H1 (cell line): ENCODE measurements around the gene HIVEP3. TPM values are rescaled to one million over a fixed set of nuclear protein-coding genes. Genes with fewer than 3 reads are reported as not detected.

Experiments used
- CBX5 ChIP-seq: fragments of 300-800, 300-1000 bp; sonication (generic); IDR thresholded peaks from 2 replicates; pipeline ENCODE4 v1.7.1; 2016; ENCODE audit warnings: antibody characterized with exemption, low read length, low read depth
- POLR2AphosphoS5 ChIP-seq: IDR thresholded peaks from 2 replicates; pipeline ENCODE4 v1.6.1; 2011; ENCODE audit warnings: low read depth, low read length
- SP2 ChIP-seq: IDR thresholded peaks from 2 replicates; pipeline ENCODE4 v1.6.1; 2012; ENCODE audit warnings: mild to moderate bottlenecking, low read length, inconsistent platforms
- SUZ12 ChIP-seq: fragments of 200-600 bp; sonication (generic); IDR thresholded peaks from 2 replicates; pipeline ENCODE4 v1.6.1; 2012; ENCODE audit warnings: mild to moderate bottlenecking, inconsistent platforms, low read length, moderate library complexity, mixed read lengths
- ZNF274 ChIP-seq: IDR thresholded peaks from 2 replicates; pipeline ENCODE4 v1.7.0; 2012; ENCODE audit warnings: low read length, borderline replicate concordance; ENCODE audit errors: extremely low read depth
- polyA plus RNA-seq, 7 experiments: library from polyadenylated mRNA; depleted of rRNA in 3 of 7; stranded (reverse) in 5 of 7; unstranded in 2 of 7; fragments of >200 nt in 5 of 7; fragments of 200-250 nt in 2 of 7; gene quantifications; 1 replicate in 5 of 7; 2 replicates in 1 of 7; 4 replicates in 1 of 7; pipeline versions ENCODE4 v1.2.1 to v1.2.3, GENCODE V29; 2011 to 2013; ENCODE audit warnings: missing spikeins in 2 of 7, mixed read lengths in 2 of 7
- total RNA-seq: library from RNA; stranded (reverse); fragmentation: NEBNext Ultra II Directional; extraction: Animal tissue kit (Norgen Biotek cat#: 25700); gene quantifications from 2 replicates; pipeline ENCODE4 v1.2.1, GENCODE V29; 2021
- TF ChIP-seq, protein P1 (sequence below): fragments of 300-600 bp; sonication (generic); IDR thresholded peaks from 2 replicates; pipeline ENCODE4 v1.7.1; 2012; ENCODE audit warnings: low read length, moderate library complexity, mild to moderate bottlenecking, inconsistent platforms; ENCODE audit not compliant: insufficient replicate concordance

The HIVEP3 gene
- total and polyA plus RNA-seq, 2 of the 8 experiments (the other 6 are each of a cell fraction or from before 2014, with no cell fraction given): 0.24 to 0.69 TPM

- TF ChIP-seq, protein P1, sequence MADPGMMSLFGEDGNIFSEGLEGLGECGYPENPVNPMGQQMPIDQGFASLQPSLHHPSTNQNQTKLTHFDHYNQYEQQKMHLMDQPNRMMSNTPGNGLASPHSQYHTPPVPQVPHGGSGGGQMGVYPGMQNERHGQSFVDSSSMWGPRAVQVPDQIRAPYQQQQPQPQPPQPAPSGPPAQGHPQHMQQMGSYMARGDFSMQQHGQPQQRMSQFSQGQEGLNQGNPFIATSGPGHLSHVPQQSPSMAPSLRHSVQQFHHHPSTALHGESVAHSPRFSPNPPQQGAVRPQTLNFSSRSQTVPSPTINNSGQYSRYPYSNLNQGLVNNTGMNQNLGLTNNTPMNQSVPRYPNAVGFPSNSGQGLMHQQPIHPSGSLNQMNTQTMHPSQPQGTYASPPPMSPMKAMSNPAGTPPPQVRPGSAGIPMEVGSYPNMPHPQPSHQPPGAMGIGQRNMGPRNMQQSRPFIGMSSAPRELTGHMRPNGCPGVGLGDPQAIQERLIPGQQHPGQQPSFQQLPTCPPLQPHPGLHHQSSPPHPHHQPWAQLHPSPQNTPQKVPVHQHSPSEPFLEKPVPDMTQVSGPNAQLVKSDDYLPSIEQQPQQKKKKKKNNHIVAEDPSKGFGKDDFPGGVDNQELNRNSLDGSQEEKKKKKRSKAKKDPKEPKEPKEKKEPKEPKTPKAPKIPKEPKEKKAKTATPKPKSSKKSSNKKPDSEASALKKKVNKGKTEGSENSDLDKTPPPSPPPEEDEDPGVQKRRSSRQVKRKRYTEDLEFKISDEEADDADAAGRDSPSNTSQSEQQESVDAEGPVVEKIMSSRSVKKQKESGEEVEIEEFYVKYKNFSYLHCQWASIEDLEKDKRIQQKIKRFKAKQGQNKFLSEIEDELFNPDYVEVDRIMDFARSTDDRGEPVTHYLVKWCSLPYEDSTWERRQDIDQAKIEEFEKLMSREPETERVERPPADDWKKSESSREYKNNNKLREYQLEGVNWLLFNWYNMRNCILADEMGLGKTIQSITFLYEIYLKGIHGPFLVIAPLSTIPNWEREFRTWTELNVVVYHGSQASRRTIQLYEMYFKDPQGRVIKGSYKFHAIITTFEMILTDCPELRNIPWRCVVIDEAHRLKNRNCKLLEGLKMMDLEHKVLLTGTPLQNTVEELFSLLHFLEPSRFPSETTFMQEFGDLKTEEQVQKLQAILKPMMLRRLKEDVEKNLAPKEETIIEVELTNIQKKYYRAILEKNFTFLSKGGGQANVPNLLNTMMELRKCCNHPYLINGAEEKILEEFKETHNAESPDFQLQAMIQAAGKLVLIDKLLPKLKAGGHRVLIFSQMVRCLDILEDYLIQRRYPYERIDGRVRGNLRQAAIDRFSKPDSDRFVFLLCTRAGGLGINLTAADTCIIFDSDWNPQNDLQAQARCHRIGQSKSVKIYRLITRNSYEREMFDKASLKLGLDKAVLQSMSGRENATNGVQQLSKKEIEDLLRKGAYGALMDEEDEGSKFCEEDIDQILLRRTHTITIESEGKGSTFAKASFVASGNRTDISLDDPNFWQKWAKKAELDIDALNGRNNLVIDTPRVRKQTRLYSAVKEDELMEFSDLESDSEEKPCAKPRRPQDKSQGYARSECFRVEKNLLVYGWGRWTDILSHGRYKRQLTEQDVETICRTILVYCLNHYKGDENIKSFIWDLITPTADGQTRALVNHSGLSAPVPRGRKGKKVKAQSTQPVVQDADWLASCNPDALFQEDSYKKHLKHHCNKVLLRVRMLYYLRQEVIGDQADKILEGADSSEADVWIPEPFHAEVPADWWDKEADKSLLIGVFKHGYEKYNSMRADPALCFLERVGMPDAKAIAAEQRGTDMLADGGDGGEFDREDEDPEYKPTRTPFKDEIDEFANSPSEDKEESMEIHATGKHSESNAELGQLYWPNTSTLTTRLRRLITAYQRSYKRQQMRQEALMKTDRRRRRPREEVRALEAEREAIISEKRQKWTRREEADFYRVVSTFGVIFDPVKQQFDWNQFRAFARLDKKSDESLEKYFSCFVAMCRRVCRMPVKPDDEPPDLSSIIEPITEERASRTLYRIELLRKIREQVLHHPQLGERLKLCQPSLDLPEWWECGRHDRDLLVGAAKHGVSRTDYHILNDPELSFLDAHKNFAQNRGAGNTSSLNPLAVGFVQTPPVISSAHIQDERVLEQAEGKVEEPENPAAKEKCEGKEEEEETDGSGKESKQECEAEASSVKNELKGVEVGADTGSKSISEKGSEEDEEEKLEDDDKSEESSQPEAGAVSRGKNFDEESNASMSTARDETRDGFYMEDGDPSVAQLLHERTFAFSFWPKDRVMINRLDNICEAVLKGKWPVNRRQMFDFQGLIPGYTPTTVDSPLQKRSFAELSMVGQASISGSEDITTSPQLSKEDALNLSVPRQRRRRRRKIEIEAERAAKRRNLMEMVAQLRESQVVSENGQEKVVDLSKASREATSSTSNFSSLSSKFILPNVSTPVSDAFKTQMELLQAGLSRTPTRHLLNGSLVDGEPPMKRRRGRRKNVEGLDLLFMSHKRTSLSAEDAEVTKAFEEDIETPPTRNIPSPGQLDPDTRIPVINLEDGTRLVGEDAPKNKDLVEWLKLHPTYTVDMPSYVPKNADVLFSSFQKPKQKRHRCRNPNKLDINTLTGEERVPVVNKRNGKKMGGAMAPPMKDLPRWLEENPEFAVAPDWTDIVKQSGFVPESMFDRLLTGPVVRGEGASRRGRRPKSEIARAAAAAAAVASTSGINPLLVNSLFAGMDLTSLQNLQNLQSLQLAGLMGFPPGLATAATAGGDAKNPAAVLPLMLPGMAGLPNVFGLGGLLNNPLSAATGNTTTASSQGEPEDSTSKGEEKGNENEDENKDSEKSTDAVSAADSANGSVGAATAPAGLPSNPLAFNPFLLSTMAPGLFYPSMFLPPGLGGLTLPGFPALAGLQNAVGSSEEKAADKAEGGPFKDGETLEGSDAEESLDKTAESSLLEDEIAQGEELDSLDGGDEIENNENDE: no peak
- no peak for TF ChIP-seq ZNF274
- TF ChIP-seq POLR2AphosphoS5: no peak
- no peak for TF ChIP-seq CBX5
- no peak for TF ChIP-seq SP2
- no peak for TF ChIP-seq SUZ12
- TF ChIP-seq, all 59 proteins: peak for 0
These were observed 305.8 kb downstream of the HIVEP3 start (continued) for GRCh38 chr1:41612953-41613352.
